IMR-90 (cell line): ENCODE data around the gene FBXO33. TPM values are rescaled to one million over a fixed set of nuclear protein-coding genes. Genes with fewer than 3 reads are reported as not detected.

Experiments
- ATAC-seq: fragments of 200-7000 bp; cut with Tn5 transposase; 2 replicates; pipeline ENCODE4 v1.9.1; 2020; ENCODE audit warnings: low read depth, mild to moderate bottlenecking, moderate library complexity
- BruUV-seq: library from RNA; stranded (reverse); fragments of 400-500 nt; replicated peaks from 2 replicates; lab custom pipeline; 2021; lab: Mats Ljungman, UMichigan
- CTCF ChIA-PET: fragments of 300-600 bp; formaldehyde crosslinking; extraction: SDS; loops from one replicate; lab custom pipeline; 2021; ENCODE audit warnings: antibody characterized with exemption; lab: Yijun Ruan, JAX
- POLR2A ChIA-PET: fragments of 300-600 bp; sonication (Branson Sonifier 250); formaldehyde crosslinking; loops from one replicate; lab custom pipeline; 2022; ENCODE audit warnings: antibody characterized with exemption; ENCODE audit not compliant: unreplicated experiment; lab: Charles Lee
- DNase-seq: peaks from one replicate; pipeline ENCODE4 v3.0.0; 2013
- H2AFZ ChIP-seq: replicated peaks from 2 replicates; pipeline ENCODE3; 2013; ENCODE audit warnings: low read length, mild to moderate bottlenecking; ENCODE audit not compliant: poor library complexity
- H2AK5ac ChIP-seq: 2 replicates; pipeline ENCODE4 v1.6.1; 2013; ENCODE audit warnings: low read depth, low read length, inconsistent platforms
- H2AK9ac ChIP-seq: replicated peaks from 2 replicates; pipeline ENCODE3; 2013; ENCODE audit warnings: mild to moderate bottlenecking, low read depth, low read length, moderate library complexity; ENCODE audit not compliant: poor library complexity
- H2BK120ac ChIP-seq: 2 replicates; pipeline ENCODE4 v1.6.1; 2013; ENCODE audit warnings: low read depth, low read length, inconsistent platforms
- H2BK15ac ChIP-seq: 3 replicates; pipeline ENCODE4 v1.6.1; 2013; ENCODE audit warnings: low read depth, low read length, inconsistent platforms
- H2BK20ac ChIP-seq: 2 replicates; pipeline ENCODE4 v1.6.1; 2013; ENCODE audit warnings: low read depth, mild to moderate bottlenecking, inconsistent platforms, low read length, moderate library complexity
- H2BK5ac ChIP-seq: 2 replicates; pipeline ENCODE4 v1.6.1; 2013; ENCODE audit warnings: mild to moderate bottlenecking, low read depth, low read length, inconsistent platforms; ENCODE audit not compliant: poor library complexity, severe bottlenecking
- H3K14ac ChIP-seq: replicated peaks from 2 replicates; pipeline ENCODE4 v1.6.1; 2013; ENCODE audit warnings: low read depth, low read length, inconsistent platforms
- H3K18ac ChIP-seq: 2 replicates; pipeline ENCODE4 v1.6.1; 2013; ENCODE audit warnings: low read depth, low read length, control low read depth
- H3K23ac ChIP-seq: 2 replicates; pipeline ENCODE4 v1.6.1; 2013; ENCODE audit warnings: low read depth, low read length, inconsistent platforms
- H3K27ac ChIP-seq: 2 replicates; pipeline ENCODE4 v1.5.1; 2013; ENCODE audit warnings: mild to moderate bottlenecking, control low read depth, low read length; ENCODE audit not compliant: insufficient read depth
- H3K27me3 ChIP-seq: 2 replicates; pipeline ENCODE4 v1.6.1; 2013; ENCODE audit warnings: low read length; ENCODE audit not compliant: control insufficient read depth, insufficient read depth
- H3K36me3 ChIP-seq: 2 replicates; pipeline ENCODE4 v1.6.1; 2013; ENCODE audit warnings: low read length, mixed read lengths; ENCODE audit not compliant: control insufficient read depth, insufficient read depth
- H3K4ac ChIP-seq: 2 replicates; pipeline ENCODE4 v1.6.1; 2013; ENCODE audit warnings: low read depth, low read length, inconsistent platforms
- H3K4me1 ChIP-seq: 2 replicates; pipeline ENCODE4 v1.6.1; 2013; ENCODE audit warnings: low read length, mixed read lengths; ENCODE audit not compliant: control insufficient read depth, insufficient read depth
- H3K4me2 ChIP-seq: 2 replicates; pipeline ENCODE4 v1.6.1; 2013; ENCODE audit warnings: low read depth, mild to moderate bottlenecking, control low read depth, low read length, moderate library complexity
- H3K4me3 ChIP-seq: 2 replicates; pipeline ENCODE4 v1.5.1; 2013; ENCODE audit warnings: low read depth, mild to moderate bottlenecking, control low read depth, low read length, moderate library complexity; ENCODE audit not compliant: insufficient read depth
- H3K56ac ChIP-seq: 2 replicates; pipeline ENCODE4 v1.6.1; 2013; ENCODE audit warnings: low read length, inconsistent platforms; ENCODE audit not compliant: insufficient read depth; ENCODE audit errors: extremely low read depth
- H3K79me1 ChIP-seq, 2 experiments: 2 replicates each; pipeline ENCODE4 v1.6.1; 2013; ENCODE audit warnings: low read length in 2 of 2, inconsistent platforms in 1 of 2, low read depth in 1 of 2
- H3K9ac ChIP-seq: 2 replicates; pipeline ENCODE4 v1.6.1; 2013; ENCODE audit warnings: low read depth, low read length, control low read depth
- H3K9me1 ChIP-seq: 2 replicates; pipeline ENCODE4 v1.6.1; 2013; ENCODE audit warnings: low read length, inconsistent platforms; ENCODE audit not compliant: insufficient read depth
- H3K9me3 ChIP-seq: 2 replicates; pipeline ENCODE4 v1.6.1; 2013; ENCODE audit warnings: low read length; ENCODE audit not compliant: control insufficient read depth, insufficient read depth
- H4K20me1 ChIP-seq: 2 replicates; pipeline ENCODE4 v1.6.1; 2013; ENCODE audit warnings: low read length, inconsistent platforms; ENCODE audit not compliant: insufficient read depth
- H4K5ac ChIP-seq: 2 replicates; pipeline ENCODE4 v1.6.1; 2013; ENCODE audit warnings: mild to moderate bottlenecking, low read depth, low read length, control low read depth
- H4K8ac ChIP-seq, 2 experiments: 2 replicates each; pipeline ENCODE4 v1.6.1; 2013; ENCODE audit warnings: low read depth in 2 of 2, low read length in 2 of 2, control low read depth in 1 of 2, inconsistent platforms in 1 of 2
- H4K91ac ChIP-seq: 2 replicates; pipeline ENCODE4 v1.6.1; 2013; ENCODE audit warnings: low read depth, low read length, inconsistent platforms; ENCODE audit not compliant: insufficient read depth
- CTCF ChIP-seq: conservative IDR thresholded peaks from 2 replicates; pipeline ENCODE4 v1.5.1; 2012; ENCODE audit warnings: mild to moderate bottlenecking, low read depth, low read length, improper control_type of control experiment
- FOS ChIP-seq: fragments of 150-350 bp; IDR thresholded peaks from 2 replicates; pipeline ENCODE4 v1.6.1; 2016; ENCODE audit warnings: low read depth, low read length
- MAFK ChIP-seq: IDR thresholded peaks from 2 replicates; pipeline ENCODE4 v1.6.1; 2012; ENCODE audit warnings: low read depth, low read length, improper control_type of control experiment
- RCOR1 ChIP-seq: IDR thresholded peaks from 2 replicates; pipeline ENCODE4 v1.6.1; 2012; ENCODE audit warnings: mild to moderate bottlenecking, low read length, improper control_type of control experiment; ENCODE audit not compliant: insufficient replicate concordance
- RFX5 ChIP-seq: IDR thresholded peaks from 2 replicates; pipeline ENCODE4 v1.8.0; 2012; ENCODE audit warnings: low read depth, mild to moderate bottlenecking, low read length, moderate library complexity
- WGBS, 2 experiments: methylation state at CpG; one replicate each; pipeline versions ENCODE4 v1.1.5 to v1.1.7; 2013; ENCODE audit warnings: missing lambda C conversion rate in 2 of 2; ENCODE audit not compliant: insufficient read length in 1 of 2; ENCODE audit errors: extremely low coverage in 2 of 2; 5-methylcytosine and 5-hydroxymethylcytosine counted together
- dilution Hi-C: fragments of 300-500 bp; cut with HindIII; formaldehyde crosslinking; loops from one replicate; pipeline ENCODE4 v1.14.3; 2018; ENCODE audit warnings: low sequenced_read_pairs; ENCODE audit not compliant: unreplicated experiment
- in situ Hi-C: fragments of 300-500 bp; cut with MboI; formaldehyde crosslinking; loops from 3 replicates; pipeline ENCODE4 v1.14.3; 2019; ENCODE audit warnings: low sequenced_read_pairs, inconsistent platforms, mixed read lengths
- intact Hi-C: fragments of 100-400 bp; cut with micrococcal nuclease; formaldehyde crosslinking; loops from 2 replicates; pipeline ENCODE4 v1.10.0; 2022
- polyA plus RNA-seq, 3 experiments: library from polyadenylated mRNA; depleted of rRNA; stranded (reverse); fragments of >200 nt; gene quantifications; 2 replicates each; pipeline ENCODE4 v1.2.3, GENCODE V29; 2012; ENCODE audit warnings: low replicate concordance in 1 of 3
- total RNA-seq: library from RNA; depleted of rRNA; stranded (reverse); fragments of >200 nt; gene quantifications from 2 replicates; pipeline ENCODE4 v1.2.3, GENCODE V29; 2012

FBXO33 gene
- total and polyA plus RNA-seq, 2 of the 4 experiments (the other 2 are of a cell fraction) = 7.6 to 10.0 TPM

- Histone ChIP-seq H3K27me3 (no peaks in the 10 kb centered on the region), H4K5ac (no peak overlapping the region), H3K14ac (no peak overlapping the region), H3K9ac (no peak overlapping the region), H2BK20ac (no peak overlapping the region), H3K9me3 (no peaks in the 10 kb centered on the region), H2AK9ac (no peak overlapping the region), H4K20me1 (peaks cover 14% of the 10 kb centered on the region; the same call in 1 of the 2 replicates), H3K56ac (no peak overlapping the region), H3K4me2 (no peak overlapping the region), H4K8ac (no peak overlapping the region), H3K4me3 (no peak overlapping the region), H3K27ac (no peak overlapping the region), H3K9me1 (peaks cover 4% of the 10 kb centered on the region; the same call in 1 of the 2 replicates), H4K91ac (no peak overlapping the region), H2BK15ac (no peak overlapping the region), H3K4me1 (peaks cover 4% of the 10 kb centered on the region; the same call in 1 of the 2 replicates), H2AK5ac (no peak overlapping the region), H3K4ac (no peak overlapping the region), H2AFZ (no peak overlapping the region), H2BK5ac (no peak overlapping the region), H3K23ac (no peak overlapping the region), H3K18ac (no peak overlapping the region), H3K79me1 (peaks cover 16 to 46% of the 10 kb centered on the region in 2 experiments), H2BK120ac (no peak overlapping the region), H3K36me3 (no peaks in the 10 kb centered on the region)
- no peak for ATAC-seq
- CTCF ChIA-PET = interaction anchor here (0.7 to 1.1 kb wide), 2 partner anchors 26 to 29 kb away, joined by 3 read pairs; no protein-coding TSS in a partner anchor
- intact Hi-C loops = no loop called here
- TF ChIP-seq CTCF = no peak
- no peak for TF ChIP-seq RCOR1
- no peak for TF ChIP-seq MAFK
- no peak for TF ChIP-seq RFX5
- no peak for TF ChIP-seq FOS
- in situ Hi-C loops = no loop called here
- dilution Hi-C loops = no loop called here
- no TSS peak for BruUV-seq
- POLR2A ChIA-PET = interaction anchor here (0.6 kb wide), 1 partner anchor 327 kb away, joined by 6 read pairs; no protein-coding TSS in a partner anchor
- no CpG with 5 or more reads among the region's 3 CpGs for WGBS, 2 experiments
- no peak for DNase-seq
Measured at GRCh38 chr14:39425947-39426346, 6.3 kb downstream of the FBXO33 start.
